NT2/D1 (cell line): Measurements from ENCODE around the gene PHLDB1.
"Not testable (repeated sequence)": the region's sequence is repeated elsewhere in the genome, so short reads cannot be mapped to it uniquely, and the experiment has no call there.

ENCODE experiments used
- DNase-seq: peaks from one replicate; pipeline ENCODE4 v3.0.0-alpha.2; 2011; ENCODE audit warnings: low read depth, low spot score
- H3K27me3 ChIP-seq: 2 replicates; pipeline ENCODE4 v1.6.0; 2011; ENCODE audit warnings: mild to moderate bottlenecking; ENCODE audit not compliant: insufficient read length, insufficient read depth
- H3K36me3 ChIP-seq: 2 replicates; pipeline ENCODE4 v1.6.1; 2011; ENCODE audit warnings: mild to moderate bottlenecking, low read length, mixed read lengths; ENCODE audit not compliant: insufficient read depth, insufficient read length
- H3K4me1 ChIP-seq: 2 replicates; pipeline ENCODE4 v1.5.1; 2011; ENCODE audit not compliant: insufficient read depth, insufficient read length
- H3K4me3 ChIP-seq: 2 replicates; pipeline ENCODE4 v1.5.1; 2011; ENCODE audit warnings: low read depth; ENCODE audit not compliant: insufficient read length
- H3K9ac ChIP-seq: 2 replicates; pipeline ENCODE4 v1.6.0; 2011; ENCODE audit warnings: low read depth; ENCODE audit not compliant: insufficient read length
- H3K9me3 ChIP-seq: 2 replicates; pipeline ENCODE4 v1.5.1; 2011; ENCODE audit warnings: mild to moderate bottlenecking, low read length; ENCODE audit not compliant: insufficient read depth
- SUZ12 ChIP-seq: IDR thresholded peaks from 2 replicates; pipeline ENCODE4 v1.6.1; 2011; ENCODE audit not compliant: insufficient read length, insufficient read depth; ENCODE audit errors: extremely low read depth
- YY1 ChIP-seq: IDR thresholded peaks from 2 replicates; pipeline ENCODE4 v1.6.1; 2011; ENCODE audit not compliant: insufficient read length, insufficient read depth
- ZNF274 ChIP-seq: IDR thresholded peaks from 2 replicates; pipeline ENCODE4 v1.6.1; 2011; ENCODE audit warnings: mild to moderate bottlenecking, low read depth, low read length

PHLDB1 gene

GRCh38 chr11:118572981-118573550, 34.3 kb upstream of the PHLDB1 start:
- H3K36me3 ChIP-seq, result peaks cover 25% of the 10 kb centered on the region
- TF ChIP-seq SUZ12, result no peak
- no peak for TF ChIP-seq ZNF274
- no peak for TF ChIP-seq YY1
- H3K9ac ChIP-seq, result peak overlapping the region; percentile 93
- H3K4me1 ChIP-seq, result no peaks in the 10 kb centered on the region
- H3K4me3 ChIP-seq, result peak overlapping the region; percentile 95
- no peaks in the 10 kb centered on the region for H3K27me3 ChIP-seq
- no peaks in the 10 kb centered on the region for H3K9me3 ChIP-seq
- no peak for DNase-seq

GRCh38 chr11:118574636-118575035, 32.8 kb upstream of the PHLDB1 start:
- H3K4me1 ChIP-seq, result no peaks in the 10 kb centered on the region
- H3K4me3 ChIP-seq, result no peak overlapping the region
- no peak overlapping the region for H3K9ac ChIP-seq
- peaks cover 25% of the 10 kb centered on the region for H3K36me3 ChIP-seq
- TF ChIP-seq ZNF274 (no peak), SUZ12 (no peak), YY1 (no peak)
- no peak for DNase-seq
- H3K27me3 ChIP-seq, result no peaks in the 10 kb centered on the region
- H3K9me3 ChIP-seq, result no peaks in the 10 kb centered on the region

- H3K9me3 ChIP-seq, H3K4me1 ChIP-seq, H3K4me3 ChIP-seq, DNase-seq, H3K9ac ChIP-seq, H3K27me3 ChIP-seq: not testable (repeated sequence)
- peaks cover 45% of the 10 kb centered on the region for H3K36me3 ChIP-seq
These were observed 29.4 kb upstream of the PHLDB1 start for GRCh38 chr11:118577995-118578394.

GRCh38 chr11:118581057-118581456, 26.4 kb upstream of the PHLDB1 start:
- no peak for TF ChIP-seq SUZ12
- TF ChIP-seq ZNF274, result no peak
- no peak for TF ChIP-seq YY1
- DNase-seq, result no peak
- Histone ChIP-seq H3K36me3 (peaks cover 63% of the 10 kb centered on the region), H3K27me3 (no peaks in the 10 kb centered on the region), H3K9ac (no peak overlapping the region), H3K4me3 (no peak overlapping the region), H3K4me1 (no peaks in the 10 kb centered on the region), H3K9me3 (no peaks in the 10 kb centered on the region)

DNA sequence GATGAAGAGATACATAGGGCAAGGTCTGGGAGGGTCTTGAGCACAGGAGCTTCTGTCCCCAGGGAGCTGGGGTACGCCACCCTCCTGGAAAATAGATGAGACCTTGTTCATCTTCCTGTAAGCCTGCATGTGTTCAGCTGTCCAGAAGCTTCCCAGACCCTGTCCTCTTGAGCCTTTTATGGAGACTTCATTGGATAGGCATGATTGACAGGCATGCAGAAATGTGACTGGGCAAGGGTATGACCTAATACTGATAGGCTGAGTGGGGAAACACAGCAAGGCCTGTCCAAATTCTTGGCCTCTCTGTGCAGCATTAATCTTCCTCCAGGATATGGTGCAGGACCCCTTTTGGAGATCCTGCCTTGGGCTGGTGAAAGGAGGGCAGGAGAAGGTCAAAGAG, 19.5 kb upstream of the PHLDB1 start:
- no peak for DNase-seq
- no peaks in the 10 kb centered on the region for H3K4me1 ChIP-seq
- H3K4me3 ChIP-seq, result no peak overlapping the region
- H3K27me3 ChIP-seq, result no peaks in the 10 kb centered on the region
- TF ChIP-seq ZNF274, result no peak
- TF ChIP-seq SUZ12, result no peak
- TF ChIP-seq YY1, result no peak
- H3K9ac ChIP-seq, result no peak overlapping the region
- H3K9me3 ChIP-seq, result no peaks in the 10 kb centered on the region
- H3K36me3 ChIP-seq, result peaks cover 89% of the 10 kb centered on the region

GRCh38 chr11:118592616-118593367, 14.6 kb upstream of the PHLDB1 start:
- H3K36me3 ChIP-seq, result peaks cover 84% of the 10 kb centered on the region
- H3K27me3 ChIP-seq, result no peaks in the 10 kb centered on the region
- DNase-seq, result no peak
- H3K9ac ChIP-seq, result no peak overlapping the region
- no peaks in the 10 kb centered on the region for H3K9me3 ChIP-seq
- H3K4me1 ChIP-seq, result no peaks in the 10 kb centered on the region
- no peak overlapping the region for H3K4me3 ChIP-seq
- TF ChIP-seq ZNF274 (no peak), SUZ12 (no peak), YY1 (no peak)

DNA sequence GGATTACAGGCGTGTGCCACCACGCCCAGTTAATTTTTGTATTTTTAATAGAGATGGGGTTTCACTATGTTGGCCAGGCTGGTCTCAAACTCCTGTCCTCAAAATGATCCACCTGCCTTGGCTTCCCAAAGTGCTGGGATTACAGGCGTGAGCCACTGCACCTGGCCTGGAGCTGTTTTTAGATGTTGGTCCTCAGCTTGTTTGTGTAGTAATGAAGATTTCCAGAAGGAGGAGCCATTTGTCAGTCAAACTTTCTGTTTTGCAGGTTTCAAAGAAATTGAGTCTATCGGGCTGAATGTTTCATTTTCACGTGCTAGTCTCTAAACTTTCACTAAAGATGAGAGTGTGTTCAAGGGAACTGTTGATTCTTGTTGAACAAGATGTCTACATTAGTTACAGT, 12.4 kb upstream of the PHLDB1 start:
- not testable (repeated sequence) for H3K9me3 ChIP-seq, H3K4me1 ChIP-seq, DNase-seq, H3K4me3 ChIP-seq, H3K9ac ChIP-seq, H3K27me3 ChIP-seq
- H3K36me3 ChIP-seq, result peaks cover 76% of the 10 kb centered on the region
